GM06990 (cell line): ENCODE measurements around the gene PLCB2.

Experiments
- DNase-seq: peaks from one replicate; pipeline ENCODE4 v3.0.0-alpha.2; 2011; ENCODE audit not compliant: insufficient read length; ENCODE audit errors: extremely low read depth
- H3K27me3 ChIP-seq: replicated peaks from 2 replicates; pipeline ENCODE4 v1.6.0; 2011; ENCODE audit warnings: low read length; ENCODE audit not compliant: control insufficient read depth, insufficient read depth
- H3K36me3 ChIP-seq: 2 replicates; pipeline ENCODE4 v1.5.1; 2011; ENCODE audit warnings: low read length; ENCODE audit not compliant: control insufficient read depth, insufficient read depth
- H3K4me3 ChIP-seq: replicated peaks from 2 replicates; pipeline ENCODE4 v1.5.1; 2011; ENCODE audit warnings: low read depth, mild to moderate bottlenecking, control low read depth, low read length
- CTCF ChIP-seq: IDR thresholded peaks from 2 replicates; pipeline ENCODE4 v1.5.1; 2011; ENCODE audit warnings: low read length, control low read depth, mild to moderate bottlenecking, inconsistent platforms; ENCODE audit not compliant: insufficient read depth, poor library complexity, severe bottlenecking

The PLCB2 gene

GRCh38 chr15:40327457-40327856 is 19.7 kb upstream of the PLCB2 start:
- DNase-seq = no peak
- H3K4me3 ChIP-seq = no peak overlapping the region
- no peak for TF ChIP-seq CTCF
- H3K27me3 ChIP-seq = no peaks in the 10 kb centered on the region
- no peaks in the 10 kb centered on the region for H3K36me3 ChIP-seq

GRCh38 chr15:40325700-40326099 is 18.0 kb upstream of the PLCB2 start:
- Histone ChIP-seq H3K27me3 (no peaks in the 10 kb centered on the region), H3K4me3 (no peak overlapping the region), H3K36me3 (no peaks in the 10 kb centered on the region)
- no peak for DNase-seq
- TF ChIP-seq CTCF = no peak

- H3K4me3 ChIP-seq = no peak overlapping the region
- DNase-seq = no peak
- TF ChIP-seq CTCF = no peak
Observed at GRCh38 chr15:40325188-40325587, 17.5 kb upstream of the PLCB2 start.

GRCh38 chr15:40323953-40324937 is 16.5 kb upstream of the PLCB2 start:
- no peak for TF ChIP-seq CTCF
- H3K27me3 ChIP-seq = no peaks in the 10 kb centered on the region
- H3K36me3 ChIP-seq = no peaks in the 10 kb centered on the region
- DNase-seq = no peak
- peak overlapping the region; percentile 68 for H3K4me3 ChIP-seq

More at GRCh38 chr15:40325188-40325587, 17.5 kb upstream of the PLCB2 start:
- Histone ChIP-seq H3K36me3 (no peaks in the 10 kb centered on the region), H3K27me3 (no peaks in the 10 kb centered on the region)

GRCh38 chr15:40323239-40323952 is 15.7 kb upstream of the PLCB2 start, which contains the start of gene INAFM2:
Gene INAFM2, plus strand, starts transcription at chr15:40323692. Its CDS starts 364 bp downstream, at chr15:40324056.
- H3K4me3 ChIP-seq = peak within 1 kb of the TSS; percentile 68
- no peaks in the 10 kb centered on the region for H3K27me3 ChIP-seq
- H3K36me3 ChIP-seq = no peaks in the 10 kb centered on the region
- peak; percentile 98 for DNase-seq
- peak; percentile 45 for TF ChIP-seq CTCF
